Measurements from ENCODE around the gene ZMAT1.
"Not testable (repeated sequence)": the region's sequence is repeated elsewhere in the genome, so short reads cannot be mapped to it uniquely, and the experiment has no call there.

ZMAT1 gene

DNA sequence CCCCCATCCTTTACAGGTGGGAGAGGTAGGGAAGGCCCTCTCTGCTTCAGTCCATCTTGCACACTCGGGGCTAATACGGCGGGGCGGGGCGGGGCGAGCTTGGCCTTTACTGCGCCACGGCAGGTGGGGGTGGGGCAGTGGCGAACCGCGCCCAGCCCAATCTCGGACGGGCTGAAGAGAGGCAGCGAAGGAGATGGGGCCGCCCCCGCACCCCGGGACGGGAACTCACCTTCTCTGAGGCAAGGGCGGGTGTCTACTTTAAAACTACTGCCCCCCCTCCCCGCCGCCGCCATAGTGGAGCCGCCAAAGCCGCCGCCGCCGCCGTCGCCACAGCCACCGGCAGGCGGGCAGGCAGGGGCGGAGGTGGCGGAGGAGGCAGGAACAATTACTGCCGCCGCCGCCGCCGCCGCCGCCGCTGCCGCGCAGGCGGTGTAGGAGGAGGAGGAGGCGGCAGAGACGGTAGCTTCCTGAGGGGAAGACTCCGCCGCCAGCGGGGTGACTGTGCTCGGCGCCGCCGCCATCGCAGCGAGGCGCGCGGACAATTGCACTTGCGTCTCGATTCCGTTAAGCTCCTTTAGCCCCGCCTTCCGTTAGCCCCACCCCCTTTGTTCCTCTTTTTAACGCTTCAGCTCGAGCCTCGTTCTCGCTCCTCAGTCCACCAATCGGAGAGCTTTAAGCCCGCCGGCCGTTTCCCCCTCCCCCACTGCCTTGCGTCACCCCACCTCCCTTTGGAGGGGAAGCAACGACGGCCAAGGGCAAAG is at the start of gene ZMAT1:
Gene ZMAT1, minus strand, starts transcription at position 540 of the 761 bp plus-strand sequence. Its CDS starts 19 bp downstream, at position 521.
- DNase-seq, result peak; percentile 86

DNA sequence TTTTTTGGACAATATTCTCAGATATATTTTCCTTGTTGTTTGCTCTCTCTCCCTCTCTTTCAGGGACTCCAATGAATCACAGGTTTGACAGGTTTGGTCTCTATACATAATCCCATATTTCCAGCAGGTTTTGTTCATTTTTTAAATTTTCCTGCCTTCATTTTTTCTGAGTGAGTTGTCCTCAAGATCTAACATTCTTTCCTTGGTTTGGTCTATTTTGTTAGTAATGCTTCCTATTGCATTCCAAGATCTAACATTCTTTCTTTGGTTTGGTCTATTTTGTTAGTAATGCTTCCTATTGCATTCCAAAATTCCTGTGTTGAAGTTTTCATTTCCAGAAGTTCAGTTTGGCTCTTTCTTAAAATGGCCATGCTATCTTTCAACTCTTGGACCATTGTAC is 45.3 kb upstream of the ZMAT1 start:
- DNase-seq, result no peak

DNA sequence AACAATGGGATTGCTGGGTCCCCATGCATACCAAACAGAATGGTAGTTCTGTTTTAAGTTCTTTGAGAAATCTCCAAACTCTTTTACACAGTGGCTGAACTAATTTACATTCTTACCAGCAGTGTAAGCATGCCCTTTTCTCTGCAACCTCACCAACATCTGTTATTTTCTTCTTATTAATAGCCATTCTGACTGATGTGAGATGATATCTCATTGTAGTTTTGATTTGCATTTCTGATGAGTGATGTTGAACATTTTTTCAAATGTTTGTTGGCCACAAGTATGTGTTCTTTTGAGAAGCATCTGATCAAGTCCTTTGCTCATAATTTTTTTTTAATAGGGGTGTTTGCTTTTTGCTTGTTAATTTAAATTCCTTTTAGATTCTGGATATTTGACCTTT is 41.2 kb upstream of the ZMAT1 start:
- DNase-seq, result no peak

DNA sequence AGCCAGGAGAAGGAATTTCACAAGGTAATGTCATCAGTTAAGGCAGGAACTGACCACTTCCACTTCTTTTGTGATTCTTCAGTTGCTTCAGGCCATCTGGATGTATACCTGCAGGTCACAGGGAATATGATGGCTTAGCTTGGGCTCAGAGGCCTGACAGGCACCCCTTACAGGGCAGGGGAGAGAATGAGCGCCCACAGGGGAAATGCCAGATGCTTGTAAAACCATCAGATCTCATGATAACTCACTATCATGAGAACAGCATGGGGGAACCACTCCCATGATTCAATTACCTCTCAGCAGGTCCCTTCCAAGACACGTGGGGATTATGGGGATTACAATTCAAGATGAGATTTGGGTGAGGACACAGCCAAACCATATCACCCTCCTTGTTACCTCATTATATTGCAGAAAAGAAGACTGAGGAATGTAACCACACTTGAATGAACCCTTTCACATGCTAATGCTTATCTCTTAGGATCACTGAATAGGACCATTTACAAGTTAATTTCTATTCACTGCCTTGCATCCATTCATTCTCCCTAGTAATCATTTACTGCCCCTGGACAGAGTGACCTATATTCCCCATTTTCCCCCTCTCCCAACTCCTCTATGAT is 33.2 kb upstream of the ZMAT1 start:
- not testable (repeated sequence) for DNase-seq

DNA sequence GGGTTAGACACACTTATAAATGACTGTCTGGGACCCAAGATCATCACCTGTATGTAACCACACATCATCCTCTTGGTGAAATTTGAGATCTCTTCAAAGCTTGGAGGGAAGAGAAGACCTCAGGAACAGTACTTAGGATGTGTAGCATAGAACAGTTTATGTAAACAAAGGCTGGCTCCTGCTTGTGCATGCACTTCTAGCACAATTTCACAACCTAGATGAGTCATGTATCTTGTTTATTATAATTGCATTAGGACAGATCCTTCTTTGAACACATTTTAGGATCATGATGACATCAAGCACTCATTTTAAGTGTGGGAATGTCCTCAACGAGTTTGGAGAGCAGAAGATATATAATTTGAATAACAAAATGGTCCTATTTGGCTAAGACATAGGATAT is 26.3 kb upstream of the ZMAT1 start:
- DNase-seq, result no peak

DNA sequence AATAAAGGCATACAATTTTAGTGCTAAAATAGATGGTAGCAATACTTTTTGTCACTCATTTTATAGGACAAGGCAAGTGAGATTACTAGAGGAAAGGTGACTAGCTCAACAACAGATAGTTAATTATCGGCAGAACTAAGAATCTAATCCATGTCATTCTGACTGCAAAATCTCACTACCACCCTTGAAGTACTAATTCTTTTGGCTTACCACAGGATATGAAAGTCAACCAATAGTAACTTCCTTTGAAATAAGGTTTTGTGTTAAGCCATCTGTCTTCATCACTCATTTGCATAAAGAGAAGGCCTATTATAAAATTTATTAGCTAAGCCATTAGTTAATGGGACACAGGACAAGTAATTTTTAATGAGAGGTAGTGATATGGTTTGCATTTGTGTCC is 25.3 kb upstream of the ZMAT1 start:
- no peak for DNase-seq

DNA sequence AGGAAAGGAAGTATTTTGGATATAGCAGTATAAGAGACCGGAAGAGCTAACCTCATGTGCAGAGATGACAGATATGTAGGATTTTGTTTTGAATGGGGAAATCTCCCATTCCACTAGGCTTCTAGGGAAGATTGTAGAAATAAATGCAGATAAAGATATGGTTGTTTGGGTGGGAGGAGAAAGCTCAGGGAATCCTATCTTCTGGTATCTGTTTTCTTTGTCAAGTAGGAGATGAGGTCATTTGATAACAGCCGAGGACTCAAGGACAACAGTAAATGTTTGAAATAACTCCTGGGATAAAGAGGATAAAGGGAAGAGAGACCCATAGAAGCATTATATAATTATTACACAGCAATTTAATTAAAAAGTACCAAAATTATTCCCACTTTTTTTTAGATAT is 24.7 kb upstream of the ZMAT1 start:
- DNase-seq, result no peak

DNA sequence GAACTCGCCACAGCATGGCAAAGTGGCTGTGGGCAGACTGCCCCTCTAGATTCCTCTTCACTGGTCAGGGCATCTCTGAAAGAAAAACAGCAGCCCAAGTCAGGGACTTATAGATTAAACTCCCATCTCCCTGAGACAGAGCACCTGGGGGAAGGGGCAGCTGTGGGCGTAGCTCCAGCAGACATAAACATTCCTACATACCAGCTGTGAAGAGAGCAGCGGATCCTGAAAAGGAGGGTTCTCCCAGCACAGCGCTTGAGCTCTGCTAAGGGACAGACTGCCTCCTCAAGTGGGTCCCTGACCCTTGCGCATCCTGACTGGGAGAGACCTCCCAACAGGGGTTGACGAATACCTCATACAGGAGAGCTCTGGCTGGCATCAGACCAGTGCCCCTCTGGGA is 18.8 kb upstream of the ZMAT1 start:
- no peak for DNase-seq

DNA sequence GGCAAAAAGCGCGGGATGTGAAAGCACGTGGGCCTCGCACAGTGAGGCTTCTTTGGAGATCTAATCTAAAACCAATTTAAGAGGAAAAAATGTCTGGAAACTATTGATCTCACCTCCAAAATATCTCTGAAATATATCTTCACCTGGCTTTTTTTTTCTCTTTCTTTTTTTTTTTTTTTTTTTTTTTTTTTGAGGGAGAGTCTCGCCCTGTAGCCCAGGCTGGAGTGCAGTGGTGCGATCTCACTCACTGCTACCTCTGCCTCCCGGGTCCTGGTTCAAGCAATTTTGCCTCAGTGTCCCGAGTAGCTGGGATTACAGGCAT is 383 bp upstream of the ZMAT1 start:
- DNase-seq, result no peak

DNA sequence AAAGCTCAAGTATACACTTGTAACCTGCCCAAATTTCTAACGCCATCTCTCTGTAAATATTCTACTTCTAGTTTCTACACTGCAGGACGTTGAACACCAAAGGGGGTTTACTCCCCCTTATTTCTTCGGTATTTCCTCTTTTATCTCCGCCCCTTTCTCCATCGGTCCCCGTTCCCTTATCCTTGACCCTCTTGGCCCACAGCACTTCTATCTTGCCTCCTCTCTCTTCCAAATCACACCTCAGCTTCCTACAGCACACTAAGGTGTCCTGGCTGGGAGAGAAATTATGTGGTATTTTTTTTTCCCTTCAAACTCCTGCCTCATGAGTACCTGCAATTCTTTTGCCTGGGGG is 715 bp downstream of the ZMAT1 start:
- no peak for DNase-seq

DNA sequence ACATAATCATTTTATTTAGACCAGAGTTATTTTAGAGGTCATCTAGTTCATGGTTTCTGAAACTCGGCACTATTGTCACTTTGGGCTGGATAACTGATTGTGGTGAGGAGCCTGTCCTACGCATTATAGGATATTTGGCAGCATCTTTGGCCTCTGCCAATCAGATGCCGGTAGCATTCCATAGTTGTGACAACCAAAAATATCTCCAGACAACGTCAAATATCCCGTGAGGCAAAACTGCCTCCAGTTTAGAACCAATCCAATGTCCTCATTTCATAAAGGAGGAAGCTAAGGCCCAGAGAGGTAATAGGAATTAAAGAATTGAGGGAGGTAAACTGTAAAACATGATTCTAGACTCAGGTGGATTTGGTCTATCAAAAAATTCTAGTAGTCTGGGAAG is 6.1 kb downstream of the ZMAT1 start:
- DNase-seq, result no peak

DNA sequence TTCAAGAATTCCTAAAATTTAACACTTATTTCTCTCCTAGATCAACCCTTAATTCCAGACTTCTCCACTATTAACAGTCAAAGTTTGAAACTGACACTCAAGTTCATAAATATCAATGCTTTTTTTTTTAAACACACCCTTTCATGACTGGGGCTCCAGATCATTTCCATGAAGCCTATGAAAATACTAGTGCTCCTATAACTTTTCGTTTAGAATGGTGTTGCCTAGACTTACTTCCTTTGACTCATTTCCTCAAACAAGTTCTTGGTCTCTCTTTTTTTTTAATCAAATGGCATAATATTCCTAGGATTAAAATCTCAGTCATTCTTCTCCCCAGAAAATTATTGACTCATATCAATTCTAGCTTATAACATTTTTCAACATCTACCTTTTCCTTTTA is 13.1 kb downstream of the ZMAT1 start:
- no peak for DNase-seq

DNA sequence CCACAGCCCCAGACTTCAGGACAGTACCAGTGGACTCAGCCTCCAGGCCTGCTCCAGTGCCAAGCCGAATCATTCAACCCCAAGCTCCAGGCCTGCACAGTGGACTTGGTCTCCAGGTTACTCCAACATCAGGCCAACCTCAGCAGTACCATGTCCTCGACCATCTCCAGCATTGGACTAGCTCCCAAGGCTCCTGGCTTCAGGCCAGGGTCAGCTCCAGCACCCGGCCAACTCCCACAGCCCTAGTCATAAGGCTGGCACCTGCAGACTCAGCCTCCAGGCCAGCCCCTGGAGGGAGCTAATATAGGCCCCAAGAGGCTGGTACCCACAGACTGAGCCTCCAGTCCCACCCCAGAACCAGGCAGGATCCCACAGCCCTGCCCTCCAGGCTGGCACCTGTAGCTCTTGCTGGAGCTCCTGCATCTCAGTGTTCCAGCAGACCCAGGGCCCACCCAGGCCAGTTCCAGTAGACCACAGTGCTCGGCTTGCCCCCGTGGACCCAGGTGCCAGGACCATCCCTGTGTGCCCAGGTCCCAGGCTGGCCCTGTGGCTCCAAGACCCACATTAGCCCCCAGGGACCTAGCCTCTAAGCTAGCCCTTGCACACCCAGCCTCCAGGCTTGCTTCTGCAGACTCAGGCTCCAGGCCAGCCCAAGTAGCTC is 25.6 kb downstream of the ZMAT1 start:
- no peak for DNase-seq

DNA sequence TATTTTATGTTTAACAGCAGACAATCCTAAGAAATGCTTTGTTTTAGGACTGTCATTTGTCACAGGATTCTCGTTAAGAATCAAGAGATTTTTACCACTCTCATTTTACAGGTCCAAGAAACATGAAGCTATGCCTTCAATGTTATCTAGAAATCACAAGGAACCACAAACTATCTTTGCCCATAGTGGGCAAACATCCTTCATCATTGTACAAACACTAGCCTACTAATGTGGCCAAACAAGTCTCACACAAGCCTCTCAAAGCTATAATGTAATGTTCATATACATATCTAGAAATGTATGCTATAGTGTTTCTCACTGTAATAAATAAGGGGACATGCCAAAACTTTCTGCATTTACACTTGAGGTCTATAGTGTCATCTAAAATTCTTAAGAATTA is 26.8 kb downstream of the ZMAT1 start:
- no peak for DNase-seq

Measured in right forelimb (tissue), 1 donor.